GM18526 (cell line): ENCODE measurements around the gene GPR155.

ENCODE experiments used
- POLR2A ChIP-seq: IDR thresholded peaks from 3 replicates; pipeline ENCODE4 v1.6.1; 2011; ENCODE audit not compliant: insufficient read length; ENCODE audit errors: extremely low read depth

The GPR155 gene

DNA sequence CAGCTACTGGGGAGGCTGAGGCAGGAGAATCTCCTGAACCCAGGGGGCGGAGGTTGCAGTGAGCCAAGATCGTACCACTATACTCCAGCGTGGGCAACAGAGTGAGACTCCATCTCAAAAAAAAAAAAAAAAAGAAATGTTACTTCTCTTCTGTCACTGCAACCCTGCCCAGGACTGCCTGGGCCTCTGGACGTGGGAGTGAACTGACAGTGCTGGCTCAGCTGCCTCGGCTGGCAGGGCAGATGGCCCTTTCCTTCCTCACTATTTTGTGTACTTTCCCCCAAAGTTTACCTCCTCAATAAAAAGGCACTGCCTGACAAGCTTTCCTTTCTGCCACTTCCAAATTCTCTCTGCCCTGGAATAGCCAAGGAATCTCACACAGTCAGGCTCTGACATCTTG lies 12.5 kb upstream of the GPR155 start:
- no peak for TF ChIP-seq POLR2A

DNA sequence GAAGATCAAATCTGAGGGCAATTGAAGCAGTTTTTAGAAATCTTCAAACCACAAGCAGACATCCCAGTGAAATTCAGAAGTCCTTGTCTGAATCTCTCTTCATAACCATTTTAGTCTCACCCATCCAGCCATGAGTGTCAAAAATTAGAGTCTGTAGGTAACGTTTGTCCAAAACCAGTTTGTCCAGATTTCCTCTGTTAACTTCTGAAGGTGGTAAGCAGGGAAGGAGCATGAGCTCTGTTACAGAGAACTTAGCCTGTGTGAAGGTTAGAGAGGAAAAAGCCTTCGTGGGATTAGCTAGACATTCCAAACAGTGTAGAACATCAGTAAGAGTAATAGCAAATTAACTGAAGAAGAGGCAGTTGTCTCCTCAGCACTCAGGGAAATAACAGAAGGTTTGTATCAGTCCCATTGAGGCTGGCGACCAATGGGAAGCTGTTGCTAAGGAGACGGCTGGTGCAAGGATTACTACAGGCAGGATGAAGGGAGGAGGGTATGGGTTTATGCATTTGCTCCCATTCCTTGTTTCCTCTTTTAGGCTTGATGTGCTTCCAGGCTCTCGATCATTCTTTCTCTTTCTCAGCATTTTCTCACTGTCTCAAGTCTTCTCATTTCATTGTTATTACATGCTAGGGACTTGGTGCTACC lies 8.7 kb upstream of the GPR155 start:
- no peak for TF ChIP-seq POLR2A

DNA sequence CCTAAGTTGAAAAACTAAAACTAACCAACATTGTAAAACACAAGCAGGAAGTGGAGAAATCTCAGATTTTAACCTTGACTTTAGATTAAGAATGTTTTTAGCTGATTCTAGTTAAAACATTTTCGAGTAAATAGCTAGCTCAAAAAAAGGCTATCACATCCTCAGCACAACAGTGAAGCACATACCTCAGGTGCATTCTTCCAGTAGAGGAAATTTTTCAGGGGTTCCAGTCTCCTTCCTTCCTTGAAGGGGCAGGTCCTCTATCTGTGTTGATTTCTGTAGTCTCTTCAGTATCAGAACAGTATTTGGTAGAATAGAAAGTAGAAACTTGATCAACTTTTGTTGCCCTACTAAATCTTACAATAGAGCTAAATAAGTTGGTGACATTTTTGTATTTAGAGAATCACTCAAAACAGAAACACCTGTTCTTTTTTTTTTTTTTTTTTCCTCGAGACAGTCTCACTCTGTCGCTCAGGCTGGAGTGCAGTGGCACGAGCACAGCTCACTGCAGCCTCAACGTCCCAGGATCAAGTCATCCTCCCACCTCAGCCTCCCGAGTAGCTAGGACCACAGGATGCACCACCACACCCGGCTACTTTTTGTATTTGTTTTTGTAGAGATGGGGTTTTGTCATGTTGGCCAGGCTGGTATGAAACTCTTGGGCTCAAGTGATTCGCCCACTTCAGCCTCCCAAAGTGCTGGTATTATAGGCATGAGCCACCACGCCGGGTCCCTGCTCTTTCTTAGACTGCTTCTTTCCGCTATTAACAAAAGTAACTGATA lies 6.9 kb upstream of the GPR155 start:
- TF ChIP-seq POLR2A = no peak

DNA sequence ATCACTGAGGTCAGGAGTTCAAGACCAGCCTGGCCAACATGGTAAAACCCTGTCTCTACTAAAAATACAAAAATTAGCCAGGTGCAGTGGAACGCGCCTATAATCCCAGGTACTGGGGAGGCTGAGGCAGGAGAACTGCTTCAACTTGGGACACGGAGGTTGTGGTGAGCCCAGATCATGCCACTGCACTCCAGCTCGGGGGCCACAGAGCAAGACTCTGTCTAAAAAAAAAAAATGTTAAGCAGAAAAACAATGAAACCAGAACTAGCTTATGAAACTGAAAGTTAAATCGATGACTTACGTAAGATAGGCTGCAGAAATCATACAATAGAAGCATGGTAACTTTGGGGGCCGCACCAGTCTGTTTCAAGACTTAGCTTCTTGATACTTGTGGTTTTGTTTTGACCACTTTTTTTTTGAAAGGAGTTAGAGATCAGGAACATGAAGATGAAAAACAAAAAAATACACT lies 6.2 kb upstream of the GPR155 start:
- no peak for TF ChIP-seq POLR2A

DNA sequence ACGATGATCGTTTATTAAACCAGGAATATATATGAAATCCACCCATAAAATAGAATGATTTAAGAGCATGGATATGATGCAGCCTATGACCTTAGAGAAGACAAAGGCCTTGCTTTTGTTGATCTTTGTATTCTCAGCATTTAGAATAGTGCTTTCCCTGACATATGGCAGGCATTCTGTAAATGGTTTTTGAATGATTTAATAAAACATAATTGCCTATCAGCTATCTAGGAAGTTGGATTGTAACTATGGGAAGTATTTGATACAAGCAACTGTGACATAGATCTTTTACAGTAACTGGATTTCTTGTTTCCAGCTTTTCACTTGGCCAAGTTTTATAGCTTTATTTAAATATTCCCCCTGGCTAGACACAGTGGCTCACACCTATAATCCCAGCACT lies 5.1 kb upstream of the GPR155 start:
- TF ChIP-seq POLR2A = no peak

DNA sequence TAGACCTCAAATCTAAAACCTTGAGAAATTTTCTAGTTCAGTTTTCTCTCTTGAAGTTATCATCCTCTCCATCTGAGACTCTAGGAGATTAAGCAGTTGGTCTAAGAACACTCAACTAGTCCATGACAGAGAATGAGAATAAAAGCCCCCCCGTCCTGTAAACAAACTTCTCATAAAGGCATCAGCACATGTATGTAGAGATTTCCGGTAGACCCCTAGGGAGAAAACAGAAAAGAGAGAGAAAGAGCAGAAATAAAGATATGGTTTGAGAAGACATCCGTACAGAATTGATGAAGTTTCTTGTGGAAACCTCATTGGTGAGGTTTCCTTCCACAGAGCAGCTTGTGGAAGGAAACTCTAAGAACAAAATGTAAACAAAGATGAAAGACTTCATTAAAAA lies 3.2 kb upstream of the GPR155 start:
- TF ChIP-seq POLR2A = no peak

DNA sequence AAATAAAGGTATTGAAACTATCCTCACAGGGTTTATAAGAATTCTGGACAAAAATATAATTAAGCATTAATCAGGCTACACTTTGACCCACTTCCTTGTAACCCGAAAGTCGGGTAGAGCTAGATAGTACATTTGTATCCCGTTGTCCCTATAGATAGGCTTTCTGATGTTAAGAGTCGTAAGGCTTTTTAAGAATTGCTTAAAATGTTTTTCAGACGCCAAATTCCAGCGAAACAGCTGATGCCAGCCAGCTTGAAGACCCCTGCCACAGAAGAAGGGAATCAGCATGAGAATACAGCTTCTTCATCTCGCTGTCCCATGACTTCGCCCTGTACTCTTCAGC lies 962 bp upstream of the GPR155 start:
- TF ChIP-seq POLR2A = no peak

DNA sequence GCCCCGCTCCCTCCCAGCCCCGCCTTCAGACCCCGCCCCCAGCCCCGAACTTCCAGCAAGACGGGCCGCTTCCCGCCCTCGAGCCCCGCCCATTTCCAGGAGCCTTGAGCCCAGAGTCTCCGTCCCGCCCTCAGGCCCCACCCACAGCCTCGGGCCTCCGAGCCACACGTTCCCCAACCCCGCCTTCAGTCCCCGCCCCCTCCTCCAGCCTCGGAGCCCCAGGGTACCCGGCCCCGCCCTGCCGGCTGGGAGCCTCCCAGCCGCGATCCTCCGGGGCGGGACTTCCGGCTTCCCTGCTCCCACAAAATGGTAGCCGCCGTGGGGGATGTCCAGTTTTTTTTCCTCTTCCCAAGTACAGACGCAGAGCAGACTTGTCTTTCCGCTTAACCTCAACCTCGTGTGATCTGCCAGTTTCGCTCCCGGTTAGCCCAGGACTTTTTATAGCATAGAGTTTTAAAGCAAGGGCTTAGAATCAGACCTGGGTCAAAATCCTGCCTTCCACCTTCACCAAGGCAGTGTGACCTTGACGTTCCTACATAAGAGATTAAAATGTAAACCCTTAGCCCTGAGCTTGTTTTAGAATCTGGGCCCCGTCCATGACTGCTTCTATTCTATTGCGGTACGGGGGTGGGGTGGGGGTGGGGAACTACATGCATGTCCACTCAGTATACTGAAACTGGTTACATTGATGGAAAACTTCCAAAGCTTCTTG lies 435 bp upstream of the GPR155 start:
- TF ChIP-seq POLR2A = peak; percentile 30

DNA sequence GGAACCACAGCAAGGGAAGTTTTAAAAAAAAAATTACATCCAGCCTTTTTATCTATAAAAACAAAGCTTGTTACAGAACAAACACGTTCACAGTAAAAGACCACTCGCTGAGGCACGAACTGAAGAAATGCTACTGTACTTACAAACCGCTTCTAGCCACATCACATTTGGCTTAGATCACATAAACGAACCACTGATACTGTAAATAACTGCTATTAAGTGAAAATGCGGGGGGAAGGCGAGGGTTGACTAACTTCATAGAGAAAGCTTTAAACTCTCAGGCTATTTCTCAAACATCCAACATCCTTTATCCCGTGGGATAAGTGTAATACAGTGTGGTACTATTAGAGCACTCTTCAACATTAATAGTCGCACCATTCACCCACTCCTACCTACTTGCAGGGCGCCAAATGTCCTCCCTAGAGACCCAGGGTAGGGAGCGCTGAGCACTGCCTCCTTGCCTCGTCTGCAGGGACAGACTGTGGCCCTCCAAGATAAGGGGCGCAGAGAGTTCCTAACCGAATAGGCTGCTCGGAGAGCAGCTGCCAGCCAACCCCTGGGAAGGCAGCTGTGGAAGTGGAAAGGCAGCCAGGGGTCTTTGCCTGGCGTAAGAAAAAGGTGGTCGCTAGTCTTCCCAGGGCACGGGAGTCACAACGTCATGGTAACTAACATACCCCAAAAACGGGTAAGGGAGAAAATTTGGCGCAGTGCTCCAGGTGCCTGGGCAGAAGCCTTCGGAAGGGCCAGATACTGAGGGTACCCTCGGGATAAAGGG lies 854 bp downstream of the GPR155 start:
- TF ChIP-seq POLR2A = no peak

DNA sequence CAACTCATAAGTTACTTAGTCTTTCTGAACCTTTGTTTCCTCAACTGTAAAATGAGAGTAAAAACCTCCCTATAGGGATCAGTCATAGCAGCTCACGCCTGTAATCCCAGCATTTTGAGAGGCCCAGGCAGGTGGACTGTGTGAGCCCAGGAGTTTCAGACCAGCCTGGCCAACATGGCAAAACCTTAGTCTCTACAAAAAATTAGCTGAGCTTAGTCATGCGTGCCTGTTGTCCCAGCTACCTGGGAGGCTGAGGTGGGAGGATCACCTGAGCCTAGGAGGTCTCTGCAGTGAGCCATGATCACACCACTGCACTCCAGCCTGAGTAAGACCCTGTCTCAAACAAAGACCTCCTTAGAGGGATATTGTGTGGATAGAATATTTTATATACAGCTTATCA lies 2.3 kb downstream of the GPR155 start:
- no peak for TF ChIP-seq POLR2A

DNA sequence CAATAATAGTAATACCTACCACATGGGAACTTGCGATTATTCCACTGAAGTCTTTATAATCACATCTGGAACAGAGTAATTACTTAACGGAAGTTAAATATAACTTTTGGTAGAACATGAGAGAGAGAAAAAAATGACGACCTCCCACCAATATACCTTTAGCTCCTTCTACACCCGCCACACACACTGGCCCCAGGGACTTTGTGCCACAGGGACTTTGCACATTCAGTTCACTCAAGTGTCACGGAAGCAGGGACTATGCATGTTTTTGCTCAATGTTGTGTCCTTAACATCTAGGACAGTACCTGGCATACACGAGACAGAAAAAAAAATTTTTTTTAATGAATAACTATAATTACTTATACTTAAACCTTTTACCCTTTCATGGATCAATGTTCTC lies 4.0 kb downstream of the GPR155 start:
- no peak for TF ChIP-seq POLR2A

DNA sequence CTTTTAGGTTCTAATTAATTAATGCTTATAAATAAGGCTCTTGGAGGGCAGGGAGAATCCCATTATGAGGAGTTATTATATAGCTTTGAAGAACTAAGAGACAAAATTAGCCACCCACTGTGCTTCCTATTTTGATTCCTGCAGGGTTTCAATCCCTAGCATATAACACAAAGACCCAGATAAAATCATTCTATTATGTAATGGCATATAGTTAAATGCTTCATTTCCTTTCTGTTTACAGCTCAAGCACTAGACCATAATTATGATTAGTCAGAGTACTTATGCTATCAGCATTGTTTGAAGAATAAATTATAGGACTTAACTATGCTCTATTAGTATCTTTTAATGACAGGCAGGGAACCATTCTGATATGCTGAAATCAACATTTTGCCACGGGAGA lies 9.1 kb downstream of the GPR155 start:
- TF ChIP-seq POLR2A = no peak

DNA sequence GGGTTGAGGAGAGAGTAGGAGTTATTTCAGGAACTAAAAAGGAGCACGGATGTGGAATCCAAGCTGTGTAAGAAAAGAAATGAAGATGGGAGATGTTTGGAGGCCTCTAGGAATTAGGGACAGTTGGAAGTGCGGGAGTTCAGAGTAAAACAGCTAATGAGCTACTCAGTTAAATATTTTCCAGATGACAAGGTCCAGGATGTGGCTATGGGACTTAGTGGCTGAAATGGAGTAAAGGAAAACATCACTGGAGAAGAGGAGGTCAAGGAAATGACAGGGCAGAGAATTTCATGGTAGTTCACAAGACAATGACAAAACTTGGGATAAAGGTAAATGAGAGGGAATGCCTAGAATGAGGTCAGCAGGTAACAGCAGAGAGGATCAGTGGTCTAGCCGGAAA lies 13.0 kb downstream of the GPR155 start:
- no peak for TF ChIP-seq POLR2A

DNA sequence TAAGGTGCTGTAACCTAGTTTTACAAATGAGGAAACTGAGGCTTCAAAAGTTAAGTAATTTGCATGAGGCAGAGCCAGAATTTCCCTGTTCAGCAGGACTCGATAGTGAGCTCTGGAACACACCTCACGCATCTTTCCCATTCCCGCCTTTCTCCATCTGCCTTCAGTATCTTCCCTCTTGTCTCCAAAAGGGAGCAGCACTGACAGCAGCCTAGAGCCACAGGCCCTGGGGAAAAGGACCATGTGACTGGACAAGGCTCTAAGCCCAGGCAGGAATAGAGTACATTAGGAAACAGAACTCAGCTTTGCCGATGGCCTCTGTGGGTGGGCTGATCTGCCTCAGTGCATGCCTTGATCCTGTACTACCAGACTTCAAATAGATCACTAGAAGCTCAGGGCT lies 21.5 kb downstream of the GPR155 start:
- TF ChIP-seq POLR2A = no peak

DNA sequence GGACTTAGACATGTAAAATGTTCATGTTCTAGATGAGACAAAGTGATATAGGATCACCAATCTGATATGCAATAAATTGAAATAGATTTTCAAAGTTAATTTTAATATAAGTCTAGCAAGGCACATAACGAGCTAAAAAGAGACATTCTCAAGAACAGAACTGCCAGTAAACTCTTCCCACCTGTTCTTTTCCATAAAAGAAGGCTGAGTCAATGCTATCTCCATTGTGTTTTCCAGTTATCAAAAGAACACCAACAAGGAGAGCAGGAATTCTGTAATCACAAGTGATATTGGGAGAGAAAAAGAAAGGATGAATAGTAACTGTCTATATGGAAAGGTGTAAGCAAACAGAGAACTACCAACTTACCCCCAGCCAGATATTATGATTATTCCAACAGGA lies 25.6 kb downstream of the GPR155 start:
- TF ChIP-seq POLR2A = no peak

DNA sequence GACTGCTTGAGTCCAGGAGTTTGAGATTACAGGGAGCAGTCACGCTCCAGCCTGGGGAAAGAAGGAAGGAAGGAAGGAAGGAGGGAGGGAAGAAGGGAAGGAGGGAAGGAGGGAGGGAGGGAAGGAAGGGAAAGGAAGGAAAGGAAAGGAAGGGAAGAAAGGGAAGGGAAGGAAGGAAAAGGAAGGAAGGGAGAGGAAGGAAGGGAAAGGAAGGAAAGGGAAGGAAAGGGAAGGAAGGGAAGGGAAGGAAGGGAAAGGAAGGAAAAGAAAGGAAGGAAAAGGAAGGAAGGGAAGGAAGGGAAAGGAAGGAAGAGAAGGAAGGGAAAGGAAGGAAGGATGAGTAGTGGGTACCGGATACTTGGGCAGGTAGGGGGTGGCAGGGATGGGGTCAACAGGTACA lies 32.3 kb downstream of the GPR155 start:
- TF ChIP-seq POLR2A = no peak
